Astrocyte of the spinal cord (primary cell): Measurements from ENCODE around the gene DDX25.

Experiments
- DNase-seq: peaks from one replicate; pipeline ENCODE4 v3.0.0; 2011; ENCODE audit warnings: low read depth, low spot score
- H3K4me3 ChIP-seq: 2 replicates; pipeline ENCODE4 v1.5.1; 2011; ENCODE audit warnings: low read depth, mild to moderate bottlenecking, low read length, moderate library complexity
- in situ Hi-C: cut with HindIII; loops from 2 replicates; pipeline ENCODE4 v1.10.0; 2017; ENCODE audit warnings: low sequenced_read_pairs
- TF ChIP-seq, protein P1 (sequence below): IDR thresholded peaks from 2 replicates; pipeline ENCODE4 v1.5.1; 2012; ENCODE audit warnings: low read depth, mild to moderate bottlenecking, low read length, inconsistent platforms

Gene DDX25

DNA sequence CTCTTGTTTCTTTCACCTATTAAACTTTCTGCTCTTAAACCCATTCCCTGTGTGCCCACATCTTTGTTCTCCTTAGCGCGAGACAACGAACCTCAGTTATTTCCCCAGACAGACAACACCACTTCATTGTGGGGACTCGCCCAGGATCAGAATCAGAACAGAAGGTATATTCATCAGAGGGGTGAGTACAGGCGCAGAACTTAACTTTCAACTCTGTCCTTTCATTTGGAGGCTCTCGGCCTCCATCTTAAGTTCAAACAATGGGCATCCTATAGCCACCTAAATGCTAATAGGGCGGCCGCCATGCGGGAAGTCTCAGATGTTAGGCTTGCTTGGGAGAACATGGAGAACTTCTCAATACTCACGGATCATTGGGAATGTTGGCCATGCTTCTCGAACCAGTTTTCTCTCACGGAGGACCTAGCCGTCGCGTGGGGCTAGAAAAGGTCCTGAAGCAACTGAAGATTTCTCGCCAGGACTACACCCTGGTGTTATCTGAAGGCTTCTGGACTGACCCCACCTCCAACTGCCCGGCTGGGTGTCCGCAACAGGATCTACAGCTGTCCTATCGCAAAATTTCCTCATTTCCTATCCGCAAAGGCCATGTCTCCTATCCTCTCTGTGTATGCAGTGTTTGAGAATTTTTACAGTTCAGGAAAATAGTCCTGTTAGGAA is 30.3 kb upstream of the DDX25 start:
- TF ChIP-seq, protein P1, sequence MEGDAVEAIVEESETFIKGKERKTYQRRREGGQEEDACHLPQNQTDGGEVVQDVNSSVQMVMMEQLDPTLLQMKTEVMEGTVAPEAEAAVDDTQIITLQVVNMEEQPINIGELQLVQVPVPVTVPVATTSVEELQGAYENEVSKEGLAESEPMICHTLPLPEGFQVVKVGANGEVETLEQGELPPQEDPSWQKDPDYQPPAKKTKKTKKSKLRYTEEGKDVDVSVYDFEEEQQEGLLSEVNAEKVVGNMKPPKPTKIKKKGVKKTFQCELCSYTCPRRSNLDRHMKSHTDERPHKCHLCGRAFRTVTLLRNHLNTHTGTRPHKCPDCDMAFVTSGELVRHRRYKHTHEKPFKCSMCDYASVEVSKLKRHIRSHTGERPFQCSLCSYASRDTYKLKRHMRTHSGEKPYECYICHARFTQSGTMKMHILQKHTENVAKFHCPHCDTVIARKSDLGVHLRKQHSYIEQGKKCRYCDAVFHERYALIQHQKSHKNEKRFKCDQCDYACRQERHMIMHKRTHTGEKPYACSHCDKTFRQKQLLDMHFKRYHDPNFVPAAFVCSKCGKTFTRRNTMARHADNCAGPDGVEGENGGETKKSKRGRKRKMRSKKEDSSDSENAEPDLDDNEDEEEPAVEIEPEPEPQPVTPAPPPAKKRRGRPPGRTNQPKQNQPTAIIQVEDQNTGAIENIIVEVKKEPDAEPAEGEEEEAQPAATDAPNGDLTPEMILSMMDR: no peak
- DNase-seq: no peak
- H3K4me3 ChIP-seq: no peak overlapping the region

DNA sequence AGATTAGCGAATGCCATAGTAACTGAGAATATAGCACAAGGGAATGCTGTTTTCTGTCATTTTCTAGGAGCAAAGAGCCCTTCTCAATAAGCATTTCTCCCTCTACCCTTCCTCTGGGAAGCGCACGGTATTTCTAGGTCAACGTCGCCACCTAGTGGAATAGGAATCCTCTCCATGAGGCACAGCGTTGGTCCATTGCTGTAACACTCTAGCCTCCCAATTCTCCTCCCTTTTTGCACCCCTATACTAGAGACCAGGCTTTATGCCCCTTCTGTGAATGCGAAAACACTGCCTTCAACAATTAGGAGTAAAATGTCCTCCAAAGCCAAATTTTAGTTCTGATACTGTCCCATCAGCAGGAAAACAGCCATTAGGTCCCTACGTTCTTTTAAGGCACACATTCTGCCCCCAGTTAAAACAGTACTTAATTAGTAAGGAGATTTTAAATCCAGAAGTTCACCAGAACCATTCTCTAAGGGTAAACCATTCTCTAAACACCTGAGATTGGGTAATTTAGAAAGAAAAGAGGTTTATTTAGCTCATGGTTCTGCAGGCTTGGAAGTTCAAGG is 29.7 kb upstream of the DDX25 start:
- no peak overlapping the region for H3K4me3 ChIP-seq
- DNase-seq: peak; percentile 67
- TF ChIP-seq, protein P1: peak; percentile 80
- in situ Hi-C loops: no loop called here

More for the DNA sequence above, 30.3 kb upstream of the DDX25 start:
- in situ Hi-C loops: no loop called here

DNA sequence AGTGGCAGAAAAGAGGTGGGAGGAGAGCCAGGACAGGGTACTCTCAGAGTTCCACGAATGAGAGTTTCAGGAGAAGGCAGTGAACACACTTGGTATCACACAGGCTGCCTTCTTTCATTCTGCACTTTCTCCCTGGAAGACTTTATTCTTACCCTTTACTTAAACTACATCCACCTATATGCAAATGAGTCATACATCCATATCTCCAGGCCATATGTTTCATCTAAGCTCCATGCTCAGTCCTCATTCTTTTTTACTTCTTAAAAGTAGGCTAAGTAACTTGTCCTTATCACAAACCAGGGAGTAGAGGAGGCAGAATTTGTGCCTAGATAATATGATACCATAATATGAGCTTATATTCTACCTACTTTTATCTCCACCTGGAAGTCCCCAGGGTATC is 23.0 kb upstream of the DDX25 start:
- no peak overlapping the region for H3K4me3 ChIP-seq
- TF ChIP-seq, protein P1: no peak
- DNase-seq: no peak
- in situ Hi-C loops: no loop called here

DNA sequence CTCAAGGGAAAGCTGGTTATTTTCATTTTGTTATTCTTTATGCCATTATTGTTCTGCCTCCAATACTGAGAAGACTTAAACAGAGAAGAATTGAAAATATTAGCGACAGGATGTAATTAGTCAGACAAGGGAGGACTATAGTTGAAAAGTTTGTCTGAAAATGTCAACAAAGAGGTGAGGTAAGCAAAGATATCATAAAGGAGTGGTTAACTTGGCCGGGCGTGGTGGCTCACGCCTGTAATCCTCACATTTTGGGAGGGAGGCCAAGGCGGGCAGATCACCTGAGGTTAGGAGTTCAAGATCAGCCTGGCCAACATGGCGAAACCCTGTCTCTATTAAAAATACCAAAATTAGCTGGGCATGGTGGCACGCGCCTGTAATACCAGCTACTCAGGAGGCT is 20.9 kb upstream of the DDX25 start:
- in situ Hi-C loops: no loop called here
- no peak for DNase-seq
- no peak overlapping the region for H3K4me3 ChIP-seq
- TF ChIP-seq, protein P1: no peak

DNA sequence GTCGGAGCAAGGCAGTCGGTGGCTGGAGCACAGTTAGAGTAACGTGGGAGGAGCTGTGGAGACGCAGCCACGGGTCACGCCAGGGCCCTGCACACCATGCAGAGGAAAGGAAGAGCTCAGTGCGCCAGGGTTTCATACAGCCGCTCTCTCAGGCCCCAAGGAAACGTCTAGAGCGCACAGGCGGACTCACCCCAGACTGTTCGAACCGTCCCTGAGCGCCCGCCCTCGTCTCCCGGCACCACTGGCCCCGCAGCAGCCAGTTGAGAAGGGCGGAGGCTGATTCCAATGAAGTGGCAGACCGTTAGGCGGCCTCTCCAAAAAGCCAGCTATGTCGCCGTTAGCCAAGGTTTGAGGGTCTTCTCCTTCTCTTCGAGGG is 17.3 kb upstream of the DDX25 start:
- TF ChIP-seq, protein P1: no peak
- no peak for DNase-seq
- in situ Hi-C loops: no loop called here
- H3K4me3 ChIP-seq: peak overlapping the region; percentile 63

DNA sequence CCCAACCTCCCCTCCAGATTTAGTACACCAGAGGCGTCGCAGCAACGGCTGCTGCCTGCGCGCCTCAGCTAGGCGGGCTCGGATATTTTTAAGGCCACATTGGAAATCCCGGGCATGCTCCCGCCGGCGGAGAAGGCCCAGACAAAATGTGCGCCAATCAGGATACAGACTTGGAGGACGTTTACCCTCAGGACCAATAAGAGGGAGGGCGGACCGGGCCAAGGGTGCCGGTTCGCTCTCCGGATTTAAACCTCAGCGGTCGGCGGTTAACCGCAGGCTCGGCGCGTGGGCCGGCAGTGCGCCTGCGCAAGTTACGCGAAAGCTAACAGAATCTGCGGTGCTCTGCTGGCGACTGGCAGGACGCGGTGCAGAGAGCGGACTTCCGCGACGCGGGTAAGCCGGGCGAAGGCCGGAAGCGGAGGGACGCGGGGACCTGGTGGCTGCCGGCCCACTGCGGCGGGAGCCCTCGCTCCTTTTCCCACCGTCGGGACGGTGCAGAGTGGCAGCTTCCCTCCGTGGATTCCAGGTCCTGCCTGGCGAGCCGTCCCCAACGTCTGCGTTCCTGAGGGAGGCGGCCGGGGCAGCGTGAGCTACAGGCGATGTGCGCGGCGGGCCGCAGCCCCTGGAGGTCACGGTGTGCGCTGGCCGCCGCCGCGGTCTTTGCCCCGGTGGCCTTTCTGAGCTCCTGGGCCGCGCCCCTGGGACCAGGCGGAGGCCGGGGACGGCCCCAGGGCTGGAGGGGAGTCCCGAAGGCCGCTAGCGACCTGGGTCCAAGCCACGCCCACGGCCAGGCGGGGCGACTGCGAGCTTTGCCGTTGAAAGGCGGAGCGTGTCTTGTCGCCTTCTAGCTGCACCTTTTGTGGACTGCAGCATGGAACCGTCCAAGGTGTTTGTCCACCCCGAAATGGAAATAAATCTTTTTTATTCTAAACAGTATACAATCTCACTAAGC is 16.7 kb upstream of the DDX25 start, which contains the start of gene HYLS1:
HYLS1 (plus strand) TSS at position 296 of the 952 bp plus-strand sequence. CDS start 11,701 bp downstream, outside the sequence.
- peak within 1 kb of the TSS; percentile 63 for H3K4me3 ChIP-seq
- DNase-seq: peak; percentile 99
- TF ChIP-seq, protein P1: peak; percentile 11
- in situ Hi-C loops: no loop called here
